Activated T-cell treated with anti-CD3 and anti-CD28 coated beads, Interleukin-2, amount 50 U/mL, for 4 hours (primary cell): Measurements from ENCODE around the gene MCF2L. TPM values are rescaled to one million over a fixed set of nuclear protein-coding genes. Genes with fewer than 3 reads are reported as not detected.

Experiments used
- ATAC-seq, 2 donors: fragments of 200-7000 bp; cut with Tn5 transposase; one replicate each; pipeline ENCODE4 v1.10.0; 2021
- DNase-seq: peaks from one replicate; pipeline ENCODE4 v3.0.0-alpha.2; 2020
- H3K27me3 Mint-ChIP-seq: one replicate; pipeline ENCODE4 v1.8.0; 2021; ENCODE audit warnings: low read depth, mixed read lengths
- H3K36me3 Mint-ChIP-seq: one replicate; pipeline ENCODE4 v1.8.0; 2022; ENCODE audit warnings: mixed read lengths; ENCODE audit not compliant: insufficient read depth
- H3K4me1 Mint-ChIP-seq: one replicate; pipeline ENCODE4 v1.8.0; 2021; ENCODE audit warnings: low read depth, mixed read lengths
- H3K4me3 Mint-ChIP-seq: one replicate; pipeline ENCODE4 v1.8.0; 2021; ENCODE audit warnings: mild to moderate bottlenecking, moderate library complexity, mixed read lengths
- H3K9me3 Mint-ChIP-seq: one replicate; pipeline ENCODE4 v1.8.0; 2021; ENCODE audit warnings: mixed read lengths
- total RNA-seq, 3 donors: library from RNA; stranded (reverse); gene quantifications; one replicate each; pipeline ENCODE4 v1.2.1, GENCODE V29; 2021

Gene MCF2L
- total RNA-seq, 3 donors from 2014 or later, result 8.6 to 9.3 (median 8.9) TPM

GRCh38 chr13:113083022-113083373, 114.0 kb downstream of the MCF2L start:
- no peak overlapping the region for H3K4me3 Mint-ChIP-seq
- ATAC-seq, result no peak
- no peaks in the 10 kb centered on the region for H3K9me3 Mint-ChIP-seq
- peaks cover 2% of the 10 kb centered on the region for H3K36me3 Mint-ChIP-seq
- no peak for DNase-seq
- no peaks in the 10 kb centered on the region for H3K4me1 Mint-ChIP-seq
- H3K27me3 Mint-ChIP-seq, result no peaks in the 10 kb centered on the region

- H3K4me1 Mint-ChIP-seq, result no peaks in the 10 kb centered on the region
- no peak for ATAC-seq
- H3K36me3 Mint-ChIP-seq, result peaks cover 1% of the 10 kb centered on the region
- H3K4me3 Mint-ChIP-seq, result no peak overlapping the region
- no peak for DNase-seq
- H3K27me3 Mint-ChIP-seq, result no peaks in the 10 kb centered on the region
- H3K9me3 Mint-ChIP-seq, result no peaks in the 10 kb centered on the region
These were observed 114.5 kb downstream of the MCF2L start for GRCh38 chr13:113083402-113084061.

DNA sequence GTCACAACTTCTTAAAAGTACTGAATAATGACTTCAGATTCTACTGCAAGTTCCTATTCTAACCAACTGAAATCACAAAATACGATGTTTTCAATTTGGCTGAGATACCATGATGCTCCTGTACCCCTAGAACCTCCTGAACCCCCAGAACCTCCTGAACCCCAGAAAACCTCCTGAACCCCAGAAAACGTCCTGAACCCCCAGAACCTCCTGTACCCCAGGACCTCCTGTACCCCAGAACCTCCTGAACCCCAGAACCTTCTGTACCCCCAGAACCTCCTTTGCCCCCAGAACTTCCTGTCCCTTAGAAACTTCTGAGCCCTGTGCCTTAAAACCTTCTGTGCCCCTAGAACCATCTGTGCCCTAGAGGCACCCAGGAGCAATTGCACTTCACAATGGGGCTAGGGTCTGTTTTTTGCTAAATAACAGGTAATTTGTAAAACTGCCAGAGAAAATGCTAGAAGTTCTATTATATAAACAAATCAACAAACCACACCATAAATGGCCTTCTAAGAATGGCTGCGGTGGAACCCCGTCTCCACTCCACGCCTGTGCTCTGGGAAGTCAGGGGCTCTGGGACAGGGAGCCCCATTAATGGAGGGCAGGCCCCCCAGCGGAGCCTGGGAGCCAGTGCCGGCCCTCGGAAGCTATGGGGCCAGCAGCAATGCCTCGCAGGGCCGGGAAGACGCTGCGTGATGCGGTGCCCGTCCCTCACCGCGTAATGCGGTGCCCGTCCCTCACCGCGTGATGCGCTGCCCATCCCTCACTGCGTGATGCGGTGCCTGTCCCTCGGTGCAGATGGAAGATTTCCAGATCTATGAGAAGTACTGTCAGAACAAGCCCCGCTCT, 115.3 kb downstream of the MCF2L start:
- DNase-seq, result no peak
- Mint-ChIP-seq H3K27me3 (no peaks in the 10 kb centered on the region), H3K4me1 (no peaks in the 10 kb centered on the region), H3K9me3 (no peaks in the 10 kb centered on the region), H3K36me3 (peaks cover 3% of the 10 kb centered on the region), H3K4me3 (no peak overlapping the region)
- ATAC-seq, result no peak

GRCh38 chr13:113084943-113085540, 116.0 kb downstream of the MCF2L start:
- Mint-ChIP-seq H3K36me3 (peaks cover 3% of the 10 kb centered on the region), H3K9me3 (no peaks in the 10 kb centered on the region), H3K27me3 (no peaks in the 10 kb centered on the region), H3K4me3 (no peak overlapping the region), H3K4me1 (no peaks in the 10 kb centered on the region)
- no peak for DNase-seq
- ATAC-seq, result no peak

DNA sequence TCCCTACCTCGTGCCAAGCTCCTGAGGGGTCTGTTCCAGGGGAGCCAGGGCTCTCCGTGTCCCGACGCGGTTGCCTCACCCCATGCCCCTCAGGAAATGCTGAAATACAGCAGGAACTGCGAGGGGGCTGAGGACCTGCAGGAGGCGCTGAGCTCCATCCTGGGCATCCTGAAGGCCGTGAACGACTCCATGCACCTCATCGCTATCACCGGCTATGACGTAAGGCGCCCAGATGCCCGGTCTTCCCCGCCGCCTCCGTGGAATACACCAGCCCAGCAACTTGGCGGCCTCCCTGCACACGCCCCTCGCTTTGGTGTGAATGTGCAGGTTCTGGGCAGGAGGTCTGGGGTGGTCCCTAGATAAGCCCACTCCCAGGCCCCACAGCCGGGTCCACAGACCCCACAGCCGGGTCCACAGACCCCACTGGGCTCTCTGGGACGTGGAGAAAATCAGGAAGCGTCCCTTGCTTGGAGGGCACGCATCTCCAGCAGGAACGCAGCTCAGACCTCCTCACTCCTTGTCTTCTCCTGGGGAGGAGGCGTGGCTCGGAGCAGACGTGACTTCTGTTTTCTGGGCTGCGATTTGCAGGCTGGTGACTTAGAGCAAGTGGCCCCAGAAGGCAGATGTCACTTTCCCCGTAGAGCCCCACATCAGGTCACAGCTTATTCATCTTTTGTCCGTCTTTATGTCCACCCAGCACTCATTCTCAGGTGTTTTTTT, 117.2 kb downstream of the MCF2L start:
- H3K27me3 Mint-ChIP-seq, result no peaks in the 10 kb centered on the region
- ATAC-seq (no peak), DNase-seq (no peak)
- H3K4me1 Mint-ChIP-seq, result no peaks in the 10 kb centered on the region
- H3K4me3 Mint-ChIP-seq, result no peak overlapping the region
- H3K9me3 Mint-ChIP-seq, result no peaks in the 10 kb centered on the region
- peaks cover 5% of the 10 kb centered on the region for H3K36me3 Mint-ChIP-seq

DNA sequence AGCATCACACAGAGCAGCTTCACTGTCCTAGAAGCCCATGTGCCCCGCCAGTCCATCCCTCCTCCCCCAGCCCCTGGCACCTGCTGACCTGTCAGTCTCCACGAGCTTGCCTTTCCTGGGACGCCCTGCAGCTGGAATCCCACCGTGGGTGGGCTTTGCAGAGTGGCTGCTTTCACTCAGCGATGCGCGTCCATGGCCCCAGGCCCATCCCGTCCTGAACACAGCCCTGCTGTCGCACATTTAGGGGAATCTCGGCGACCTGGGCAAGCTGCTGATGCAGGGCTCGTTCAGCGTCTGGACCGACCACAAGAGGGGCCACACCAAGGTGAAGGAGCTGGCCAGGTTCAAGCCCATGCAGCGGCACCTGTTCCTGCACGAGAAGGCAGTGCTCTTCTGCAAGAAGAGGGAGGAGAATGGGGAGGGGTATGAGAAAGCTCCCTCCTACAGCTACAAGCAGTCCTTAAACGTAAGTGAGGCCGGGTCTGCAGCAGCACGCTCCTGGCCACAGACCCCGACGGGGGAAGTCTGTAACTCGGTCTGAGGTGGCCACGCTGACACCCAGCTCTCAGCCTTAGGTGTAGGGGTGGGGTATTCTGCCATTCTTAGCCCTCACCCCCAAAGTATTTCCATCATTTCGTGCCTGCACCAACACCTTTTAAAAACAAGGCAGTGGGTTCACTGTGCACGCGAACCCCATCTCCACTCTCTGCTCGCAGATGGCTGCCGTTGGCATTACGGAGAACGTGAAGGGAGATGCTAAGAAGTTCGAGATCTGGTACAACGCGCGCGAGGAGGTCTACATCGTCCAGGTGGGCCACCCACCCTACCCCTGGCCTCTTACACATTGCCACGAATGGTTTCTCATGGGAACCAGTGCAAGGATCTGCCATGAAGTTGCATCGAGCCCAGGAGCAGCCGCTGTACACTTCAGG, 118.2 kb downstream of the MCF2L start:
- ATAC-seq (no peak), DNase-seq (no peak)
- H3K4me1 Mint-ChIP-seq, result no peaks in the 10 kb centered on the region
- H3K9me3 Mint-ChIP-seq, result no peaks in the 10 kb centered on the region
- H3K4me3 Mint-ChIP-seq, result no peak overlapping the region
- H3K36me3 Mint-ChIP-seq, result peaks cover 5% of the 10 kb centered on the region
- no peaks in the 10 kb centered on the region for H3K27me3 Mint-ChIP-seq

DNA sequence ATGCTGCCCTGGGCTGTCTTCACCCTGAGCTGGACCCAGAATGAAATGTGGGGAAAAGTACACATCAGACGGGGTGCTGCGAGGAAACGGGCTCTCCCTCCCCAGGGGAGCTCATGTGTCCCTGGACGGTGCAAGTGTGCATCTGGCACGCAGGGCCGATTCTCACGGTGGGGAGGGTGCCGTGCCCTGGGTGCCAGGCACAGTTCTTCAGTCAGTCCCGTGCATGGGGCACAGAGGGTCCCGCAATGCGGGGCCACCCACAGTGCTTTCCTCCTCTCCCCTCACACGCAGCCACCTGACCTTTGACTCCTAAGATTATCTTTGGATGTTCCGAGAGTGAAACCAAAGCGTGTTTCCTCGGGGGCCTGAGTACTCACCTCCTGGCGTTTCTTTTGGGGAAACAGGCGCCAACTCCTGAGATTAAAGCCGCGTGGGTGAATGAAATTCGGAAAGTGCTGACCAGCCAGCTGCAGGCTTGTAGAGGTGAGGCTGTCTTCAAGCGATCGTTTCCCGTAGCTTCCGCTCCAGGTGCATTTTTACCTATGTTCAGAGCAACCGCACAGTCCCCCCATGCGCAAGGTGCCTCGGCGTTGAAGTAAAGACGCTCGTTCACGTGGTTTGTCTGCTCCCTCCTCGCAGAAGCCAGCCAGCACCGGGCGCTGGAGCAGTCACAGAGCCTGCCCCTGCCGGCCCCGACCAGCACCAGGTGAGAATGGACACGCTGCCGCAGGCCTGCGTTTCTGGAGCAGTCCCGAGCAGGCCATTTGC, 119.1 kb downstream of the MCF2L start:
- no peak for DNase-seq
- H3K9me3 Mint-ChIP-seq, result no peaks in the 10 kb centered on the region
- H3K36me3 Mint-ChIP-seq, result peaks cover 5% of the 10 kb centered on the region
- no peak overlapping the region for H3K4me3 Mint-ChIP-seq
- H3K27me3 Mint-ChIP-seq, result no peaks in the 10 kb centered on the region
- H3K4me1 Mint-ChIP-seq, result no peaks in the 10 kb centered on the region
- no peak for ATAC-seq

- H3K9me3 Mint-ChIP-seq, result no peaks in the 10 kb centered on the region
- H3K27me3 Mint-ChIP-seq, result no peaks in the 10 kb centered on the region
- no peak overlapping the region for H3K4me3 Mint-ChIP-seq
- H3K4me1 Mint-ChIP-seq, result no peaks in the 10 kb centered on the region
- ATAC-seq (no peak), DNase-seq (no peak)
- peaks cover 5% of the 10 kb centered on the region for H3K36me3 Mint-ChIP-seq
These were observed 119.6 kb downstream of the MCF2L start for GRCh38 chr13:113088691-113089020.

DNA sequence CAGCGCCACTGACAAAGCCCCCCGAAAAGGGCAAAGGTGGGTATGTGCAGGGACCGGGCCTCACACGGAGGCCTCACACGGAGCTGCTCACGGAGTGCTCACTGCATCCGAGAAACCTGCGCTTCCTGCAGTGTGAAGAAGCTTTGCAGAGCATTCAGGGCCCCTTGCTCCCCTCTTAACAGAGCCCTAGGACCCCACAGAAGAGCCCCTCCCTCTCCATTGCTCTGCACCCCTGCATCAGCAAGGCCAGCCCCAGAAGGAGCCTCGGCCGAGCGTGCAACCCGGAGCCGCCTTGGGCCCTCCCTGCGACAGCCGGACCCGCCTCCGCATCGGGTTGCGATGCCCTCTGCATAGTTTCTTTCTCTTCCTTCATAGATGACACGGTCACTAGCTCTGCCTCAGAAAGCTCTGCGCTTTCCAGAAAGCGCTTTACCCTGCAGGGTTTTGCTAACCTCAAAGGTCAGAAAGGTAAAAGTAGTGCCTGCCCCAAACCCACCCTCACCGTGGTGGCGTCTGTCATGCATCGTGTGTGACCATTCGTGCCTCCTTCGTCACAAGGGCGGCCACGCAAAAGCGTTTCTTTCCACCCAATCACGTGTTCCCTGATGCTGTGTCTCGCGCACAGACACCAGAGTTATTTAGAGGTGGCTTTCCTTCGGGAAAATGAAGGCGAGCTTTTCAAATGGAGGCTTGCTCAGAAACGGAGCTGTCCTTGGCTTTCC, 120.8 kb downstream of the MCF2L start:
- Mint-ChIP-seq H3K4me1 (no peaks in the 10 kb centered on the region), H3K27me3 (no peaks in the 10 kb centered on the region), H3K4me3 (no peak overlapping the region), H3K36me3 (peaks cover 5% of the 10 kb centered on the region), H3K9me3 (no peaks in the 10 kb centered on the region)
- ATAC-seq, result no peak
- no peak for DNase-seq

DNA sequence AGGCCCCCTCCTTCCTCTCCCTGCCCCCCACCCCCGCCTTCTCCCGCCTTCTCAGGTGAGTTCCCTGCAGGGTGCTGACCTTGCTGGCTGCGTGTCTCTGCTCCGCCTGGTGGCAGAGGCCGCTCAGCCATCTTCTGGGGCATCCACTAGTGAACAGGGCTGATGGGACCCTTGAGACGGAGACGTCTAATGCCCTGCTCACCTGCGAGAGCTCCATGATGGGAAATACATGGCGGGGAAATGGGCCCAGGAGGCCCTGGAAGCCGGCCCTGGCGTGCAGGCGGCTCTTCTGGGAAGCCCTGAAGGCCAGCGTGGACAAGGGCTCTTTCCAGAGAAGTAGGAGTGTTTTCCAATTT, 121.4 kb downstream of the MCF2L start:
- no peak for DNase-seq
- Mint-ChIP-seq H3K4me3 (no peak overlapping the region), H3K4me1 (no peaks in the 10 kb centered on the region), H3K9me3 (no peaks in the 10 kb centered on the region), H3K36me3 (peaks cover 5% of the 10 kb centered on the region), H3K27me3 (no peaks in the 10 kb centered on the region)
- no peak for ATAC-seq

DNA sequence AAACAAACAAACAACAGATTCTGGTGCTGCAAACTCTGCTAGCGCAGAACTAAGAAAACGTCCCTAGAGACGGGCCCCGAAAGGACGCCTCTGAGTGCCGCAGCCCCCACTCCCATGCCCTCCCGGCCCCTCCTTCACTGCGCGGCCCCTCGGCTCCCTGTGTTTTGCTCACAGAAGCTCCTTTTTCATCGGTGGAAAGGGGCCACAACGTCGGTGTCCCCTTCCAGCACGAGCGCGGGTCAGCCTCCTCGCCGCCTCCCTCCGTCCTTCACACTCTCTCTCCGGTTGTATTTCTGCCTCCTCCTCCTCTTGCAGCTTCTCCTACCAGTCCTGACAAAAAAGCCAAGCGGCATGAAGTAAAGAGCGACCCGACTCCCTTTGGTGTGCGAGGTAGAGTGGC, 121.8 kb downstream of the MCF2L start:
- ATAC-seq (no peak), DNase-seq (no peak)
- Mint-ChIP-seq H3K4me1 (no peaks in the 10 kb centered on the region), H3K36me3 (peaks cover 5% of the 10 kb centered on the region), H3K27me3 (no peaks in the 10 kb centered on the region), H3K4me3 (no peak overlapping the region), H3K9me3 (no peaks in the 10 kb centered on the region)

DNA sequence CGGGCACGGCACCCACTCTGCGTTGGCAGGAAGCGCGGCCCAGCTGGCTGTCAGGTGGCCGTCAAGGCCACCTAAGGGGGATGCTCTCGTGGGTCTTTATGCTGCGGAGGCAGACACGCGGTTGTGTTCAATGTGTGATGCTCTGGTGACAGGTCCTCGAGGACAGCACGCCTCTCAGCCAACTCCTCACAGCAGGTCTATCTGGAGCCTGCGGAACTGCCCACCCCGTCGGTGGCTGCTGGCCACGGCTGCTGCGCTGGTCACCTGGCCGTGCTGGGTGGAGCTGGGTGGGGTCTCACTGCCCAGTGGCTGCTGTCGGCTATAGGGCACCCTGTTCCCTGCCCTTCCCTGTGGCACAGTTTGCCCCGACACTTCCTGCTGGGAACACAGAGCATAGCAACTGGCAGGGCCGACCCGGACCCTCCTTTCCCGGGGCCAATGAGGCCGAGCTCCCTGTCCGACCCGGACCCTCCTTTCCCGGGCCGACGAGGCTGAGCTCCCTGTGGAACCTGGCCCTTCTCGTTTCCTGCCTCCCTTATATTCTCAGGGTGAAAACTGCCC, 122.3 kb downstream of the MCF2L start:
- Mint-ChIP-seq H3K9me3 (no peaks in the 10 kb centered on the region), H3K4me3 (no peak overlapping the region), H3K4me1 (no peaks in the 10 kb centered on the region), H3K36me3 (peaks cover 5% of the 10 kb centered on the region), H3K27me3 (no peaks in the 10 kb centered on the region)
- no peak for ATAC-seq
- DNase-seq, result no peak
